H9 (cell line): ENCODE measurements around the gene SNRNP35. TPM values are rescaled to one million over a fixed set of nuclear protein-coding genes. Genes with fewer than 3 reads are reported as not detected.

Experiments used
- DNase-seq: peaks from one replicate; pipeline ENCODE4 v3.0.0-alpha.2; 2017
- H2AFZ ChIP-seq: one replicate; pipeline ENCODE4 v1.6.1; 2013; ENCODE audit warnings: mild to moderate bottlenecking, low read length, control low read depth, moderate library complexity
- H2AK5ac ChIP-seq: 2 replicates; pipeline ENCODE4 v1.6.1; 2013; ENCODE audit warnings: low read length, control low read depth, mixed read lengths; ENCODE audit not compliant: insufficient read length
- H2BK120ac ChIP-seq: one replicate; pipeline ENCODE4 v1.6.1; 2013; ENCODE audit warnings: low read depth, mild to moderate bottlenecking, low read length, control low read depth, inconsistent platforms; ENCODE audit not compliant: poor library complexity, severe bottlenecking
- H2BK12ac ChIP-seq: 2 replicates; pipeline ENCODE4 v1.6.1; 2013; ENCODE audit warnings: low read length, control low read depth, mixed read lengths, low read depth; ENCODE audit not compliant: insufficient read length
- H2BK15ac ChIP-seq: 2 replicates; pipeline ENCODE4 v1.6.1; 2013; ENCODE audit warnings: low read depth, low read length, control low read depth
- H2BK20ac ChIP-seq: one replicate; pipeline ENCODE4 v1.6.1; 2013; ENCODE audit warnings: low read depth, mild to moderate bottlenecking, low read length, control low read depth, inconsistent platforms; ENCODE audit not compliant: poor library complexity, severe bottlenecking
- H2BK5ac ChIP-seq: 2 replicates; pipeline ENCODE4 v1.6.1; 2013; ENCODE audit warnings: low read length, control low read depth, mixed read lengths; ENCODE audit not compliant: insufficient read length
- H3K14ac ChIP-seq: 2 replicates; pipeline ENCODE4 v1.6.1; 2013; ENCODE audit warnings: low read length, control low read depth; ENCODE audit not compliant: insufficient read depth
- H3K18ac ChIP-seq: 2 replicates; pipeline ENCODE4 v1.6.1; 2013; ENCODE audit warnings: low read depth, mild to moderate bottlenecking, mixed read lengths, low read length, control low read depth; ENCODE audit not compliant: insufficient read length
- H3K23ac ChIP-seq: 2 replicates; pipeline ENCODE4 v1.6.1; 2013; ENCODE audit warnings: low read length, control low read depth, mixed read lengths, low read depth; ENCODE audit not compliant: insufficient read length
- H3K23me2 ChIP-seq: 2 replicates; pipeline ENCODE4 v1.6.1; 2013; ENCODE audit warnings: low read depth, mild to moderate bottlenecking, mixed read lengths, low read length, control low read depth; ENCODE audit not compliant: insufficient read length, poor library complexity, severe bottlenecking
- H3K27ac ChIP-seq: 2 replicates; pipeline ENCODE4 v1.5.1; 2013; ENCODE audit warnings: low read length, control low read depth, mixed read lengths, low read depth; ENCODE audit not compliant: insufficient read length
- H3K27me3 ChIP-seq: 2 replicates; pipeline ENCODE4 v1.6.1; 2013; ENCODE audit warnings: low read length, control low read depth, inconsistent platforms; ENCODE audit not compliant: insufficient read depth
- H3K4ac ChIP-seq: 2 replicates; pipeline ENCODE4 v1.6.1; 2013; ENCODE audit warnings: low read depth, mild to moderate bottlenecking, control low read depth, inconsistent platforms, low read length, moderate library complexity
- H3K4me1 ChIP-seq: 2 replicates; pipeline ENCODE4 v1.6.1; 2013; ENCODE audit warnings: low read length, control low read depth, inconsistent platforms; ENCODE audit not compliant: insufficient read depth
- H3K4me2 ChIP-seq: 2 replicates; pipeline ENCODE4 v1.6.1; 2013; ENCODE audit warnings: low read length, control low read depth, mixed read lengths; ENCODE audit not compliant: insufficient read length, insufficient read depth
- H3K56ac ChIP-seq: 2 replicates; pipeline ENCODE4 v1.6.1; 2013; ENCODE audit warnings: low read depth, mild to moderate bottlenecking, mixed read lengths, low read length, control low read depth; ENCODE audit not compliant: insufficient read length
- H3K79me1 ChIP-seq: 2 replicates; pipeline ENCODE4 v1.6.1; 2013; ENCODE audit warnings: low read depth, mild to moderate bottlenecking, moderate library complexity, low read length, control low read depth, inconsistent platforms; ENCODE audit not compliant: insufficient read depth, poor library complexity, severe bottlenecking
- H3K79me2 ChIP-seq: 2 replicates; pipeline ENCODE4 v1.6.1; 2013; ENCODE audit warnings: low read length, control low read depth, inconsistent platforms; ENCODE audit not compliant: insufficient read depth
- H3K9ac ChIP-seq: 2 replicates; pipeline ENCODE4 v1.6.1; 2013; ENCODE audit warnings: low read length, control low read depth, mixed read lengths; ENCODE audit not compliant: insufficient read length; ENCODE audit errors: extremely low read depth
- H3K9me3 ChIP-seq: one replicate; pipeline ENCODE4 v1.6.1; 2013; ENCODE audit warnings: low read depth, low read length, inconsistent platforms; ENCODE audit not compliant: control insufficient read depth
- H3T11ph ChIP-seq: one replicate; pipeline ENCODE4 v1.6.1; 2013; ENCODE audit warnings: mild to moderate bottlenecking, low read length, control low read depth, inconsistent platforms
- H4K20me1 ChIP-seq: one replicate; pipeline ENCODE4 v1.6.1; 2013; ENCODE audit not compliant: control insufficient read depth, insufficient read length, insufficient read depth
- H4K5ac ChIP-seq: 2 replicates; pipeline ENCODE4 v1.6.1; 2013; ENCODE audit warnings: low read depth, mild to moderate bottlenecking, mixed read lengths, low read length, control low read depth; ENCODE audit not compliant: insufficient read length
- H4K8ac ChIP-seq: replicated peaks from 2 replicates; pipeline ENCODE4 v1.6.1; 2013; ENCODE audit warnings: low read length, control low read depth, mixed read lengths, low read depth; ENCODE audit not compliant: insufficient read length
- H4K91ac ChIP-seq: 2 replicates; pipeline ENCODE4 v1.6.1; 2013; ENCODE audit warnings: low read depth, mild to moderate bottlenecking, moderate library complexity, mixed read lengths, low read length, control low read depth; ENCODE audit not compliant: insufficient read length
- H3K27ac Mint-ChIP-seq, 3 experiments: 2 replicates in 2 of 3; 3 replicates in 1 of 3; pipeline ENCODE4 v1.8.0; 2020 to 2021; ENCODE audit warnings: mixed read lengths in 3 of 3, mild to moderate bottlenecking in 1 of 3, moderate library complexity in 1 of 3
- H3K27me3 Mint-ChIP-seq: 2 replicates; pipeline ENCODE4 v1.8.0; 2021; ENCODE audit warnings: low read depth, mild to moderate bottlenecking, moderate library complexity, mixed read lengths
- H3K36me3 Mint-ChIP-seq, 3 experiments: 2 replicates in 2 of 3; 3 replicates in 1 of 3; pipeline ENCODE4 v1.8.0; 2020 to 2021; ENCODE audit warnings: low read depth in 3 of 3, mixed read lengths in 3 of 3; ENCODE audit not compliant: insufficient read depth in 1 of 3
- H3K4me1 Mint-ChIP-seq, 2 experiments: 2 replicates each; pipeline ENCODE4 v1.8.0; 2020; ENCODE audit warnings: mixed read lengths in 2 of 2
- H3K4me3 Mint-ChIP-seq, 2 experiments: 2 replicates in 1 of 2; 3 replicates in 1 of 2; pipeline ENCODE4 v1.8.0; 2020 to 2021; ENCODE audit warnings: mild to moderate bottlenecking in 2 of 2, mixed read lengths in 2 of 2, moderate library complexity in 1 of 2
- H3K9me3 Mint-ChIP-seq, 2 experiments: 2 replicates in 1 of 2; 3 replicates in 1 of 2; pipeline ENCODE4 v1.8.0; 2020; ENCODE audit warnings: mild to moderate bottlenecking in 2 of 2, mixed read lengths in 2 of 2, moderate library complexity in 1 of 2
- CTCF ChIP-seq: fragments of 200-600 bp; sonication (generic); conservative IDR thresholded peaks from 3 replicates; pipeline ENCODE4 v1.8.0; 2021; ENCODE audit warnings: antibody characterized with exemption, mild to moderate bottlenecking
- WGBS: extraction: QIAGEN DNeasy Blood & Tissue Kit; methylation state at CpG from one replicate; pipeline ENCODE4 v1.1.7; 2013; ENCODE audit warnings: missing lambda C conversion rate, low lambda C conversion rate, mixed read lengths; ENCODE audit not compliant: insufficient read length; ENCODE audit errors: extremely low coverage; 5-methylcytosine and 5-hydroxymethylcytosine counted together
- total RNA-seq: library from RNA; stranded (reverse); gene quantifications from 2 replicates; pipeline ENCODE4 v1.2.1, GENCODE V29; 2021

SNRNP35 gene
- total RNA-seq, 1 experiment from 2014 or later = 16.3 TPM

GRCh38 chr12:123487428-123487827 lies 29.5 kb downstream of the SNRNP35 start:
- no peak overlapping the region for H3K4me3 Mint-ChIP-seq
- DNase-seq = no peak
- no CpG with 5 or more reads among the region's 6 CpGs for WGBS
- no peak for TF ChIP-seq CTCF
- no peak overlapping the region for H2BK120ac ChIP-seq
- H2BK20ac ChIP-seq = no peak overlapping the region
- H3K4me2 ChIP-seq = no peak overlapping the region
- H3K4ac ChIP-seq = no peak overlapping the region
- no peak overlapping the region for H3K27ac Mint-ChIP-seq
- H3K9me3 Mint-ChIP-seq = no peaks in the 10 kb centered on the region
- H3T11ph ChIP-seq = no peak overlapping the region
- H3K4me1 Mint-ChIP-seq = peaks cover 7 to 13% of the 10 kb centered on the region in 2 experiments
- no peak overlapping the region for H4K91ac ChIP-seq
- H3K23ac ChIP-seq = no peak overlapping the region
- no peak overlapping the region for H3K18ac ChIP-seq
- H3K9ac ChIP-seq = no peak overlapping the region
- H3K27me3 ChIP-seq = no peaks in the 10 kb centered on the region
- peaks cover 0 to 2% (median 0%) of the 10 kb centered on the region in 3 experiments; a peak in 2 of 7 replicates for H3K36me3 Mint-ChIP-seq
- no peaks in the 10 kb centered on the region for H3K23me2 ChIP-seq
- no peaks in the 10 kb centered on the region for H3K9me3 ChIP-seq
- no peak overlapping the region for H2AK5ac ChIP-seq
- H3K14ac ChIP-seq = no peak overlapping the region
- H3K27ac ChIP-seq = no peak overlapping the region
- H4K20me1 ChIP-seq = no peaks in the 10 kb centered on the region
- H4K8ac ChIP-seq = no peak overlapping the region
- no peaks in the 10 kb centered on the region for H3K4me1 ChIP-seq
- H2BK12ac ChIP-seq = no peak overlapping the region
- H2AFZ ChIP-seq = no peak overlapping the region
- H4K5ac ChIP-seq = no peak overlapping the region
- no peak overlapping the region for H2BK5ac ChIP-seq
- H3K27me3 Mint-ChIP-seq = no peaks in the 10 kb centered on the region
- no peak overlapping the region for H3K56ac ChIP-seq
- no peaks in the 10 kb centered on the region for H3K79me2 ChIP-seq
- H3K79me1 ChIP-seq = no peaks in the 10 kb centered on the region
- no peak overlapping the region for H2BK15ac ChIP-seq
